ENCODE results near the gene SLC22A23. TPM values are rescaled to one million over a fixed set of nuclear protein-coding genes. Genes with fewer than 3 reads are reported as not detected.

The SLC22A23 gene
- total RNA-seq, 3 donors from 2014 or later: 61.5 to 160 (median 74.7) TPM

- no peak for ATAC-seq
- TF ChIP-seq, protein P1, sequence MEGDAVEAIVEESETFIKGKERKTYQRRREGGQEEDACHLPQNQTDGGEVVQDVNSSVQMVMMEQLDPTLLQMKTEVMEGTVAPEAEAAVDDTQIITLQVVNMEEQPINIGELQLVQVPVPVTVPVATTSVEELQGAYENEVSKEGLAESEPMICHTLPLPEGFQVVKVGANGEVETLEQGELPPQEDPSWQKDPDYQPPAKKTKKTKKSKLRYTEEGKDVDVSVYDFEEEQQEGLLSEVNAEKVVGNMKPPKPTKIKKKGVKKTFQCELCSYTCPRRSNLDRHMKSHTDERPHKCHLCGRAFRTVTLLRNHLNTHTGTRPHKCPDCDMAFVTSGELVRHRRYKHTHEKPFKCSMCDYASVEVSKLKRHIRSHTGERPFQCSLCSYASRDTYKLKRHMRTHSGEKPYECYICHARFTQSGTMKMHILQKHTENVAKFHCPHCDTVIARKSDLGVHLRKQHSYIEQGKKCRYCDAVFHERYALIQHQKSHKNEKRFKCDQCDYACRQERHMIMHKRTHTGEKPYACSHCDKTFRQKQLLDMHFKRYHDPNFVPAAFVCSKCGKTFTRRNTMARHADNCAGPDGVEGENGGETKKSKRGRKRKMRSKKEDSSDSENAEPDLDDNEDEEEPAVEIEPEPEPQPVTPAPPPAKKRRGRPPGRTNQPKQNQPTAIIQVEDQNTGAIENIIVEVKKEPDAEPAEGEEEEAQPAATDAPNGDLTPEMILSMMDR (IDR thresholded peaks at IDR 0.05): no peak
- intact Hi-C loops (cut with DNase I, micrococcal nuclease): no loop called here
Observed at GRCh38 chr6:3432416-3432815, 24.4 kb downstream of the SLC22A23 start.

GRCh38 chr6:3431994-3432393 lies 24.9 kb downstream of the SLC22A23 start:
- TF ChIP-seq, protein P1 (IDR thresholded peaks at IDR 0.05): no peak

More at GRCh38 chr6:3432416-3432815, 24.4 kb downstream of the SLC22A23 start:
- Histone ChIP-seq H3K36me3 (ENCODE audit: low read depth) (no peaks in the 10 kb centered on the region), H3K4me1 (ENCODE audit: low read depth) (peaks cover 9% of the 10 kb centered on the region), H3K4me3 (no peak overlapping the region), H3K9me3 (no peaks in the 10 kb centered on the region)
- DNase-seq: no peak

DNA sequence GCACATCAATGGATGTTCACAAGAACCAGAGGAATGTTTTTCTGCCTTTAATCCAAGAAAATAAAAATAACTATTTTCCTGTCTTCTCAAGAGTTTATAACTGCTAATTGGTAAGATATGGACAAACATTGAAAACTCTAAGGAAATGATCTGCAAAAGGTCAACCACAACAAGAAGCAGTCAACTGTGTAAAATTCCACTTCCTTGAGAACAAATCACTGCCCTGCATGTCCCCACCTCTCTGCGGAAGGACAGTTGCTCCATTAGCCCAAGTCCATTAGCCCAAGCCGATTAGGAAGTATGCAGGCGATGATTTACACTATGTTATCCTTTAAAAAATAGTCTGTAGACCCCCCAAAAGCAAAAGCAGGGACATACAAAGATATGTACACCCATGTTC lies 27.6 kb downstream of the SLC22A23 start:
- no peak overlapping the region for H3K4me3 ChIP-seq
- no peak for DNase-seq
- H3K4me1 ChIP-seq (ENCODE audit: low read depth): peaks cover 9% of the 10 kb centered on the region
- intact Hi-C loops (cut with DNase I, micrococcal nuclease): no loop called here
- no peaks in the 10 kb centered on the region for H3K36me3 ChIP-seq (ENCODE audit: low read depth)
- TF ChIP-seq, protein P1 (IDR thresholded peaks at IDR 0.05): no peak
- ATAC-seq: no peak
- no peaks in the 10 kb centered on the region for H3K9me3 ChIP-seq

More at GRCh38 chr6:3431994-3432393, 24.9 kb downstream of the SLC22A23 start:
- intact Hi-C loops (cut with DNase I, micrococcal nuclease): no loop called here
- ATAC-seq: no peak
- H3K4me1 ChIP-seq (ENCODE audit: low read depth): peaks cover 9% of the 10 kb centered on the region
- DNase-seq: no peak
- no peaks in the 10 kb centered on the region for H3K9me3 ChIP-seq
- H3K4me3 ChIP-seq: no peak overlapping the region
- H3K36me3 ChIP-seq (ENCODE audit: low read depth): no peaks in the 10 kb centered on the region

DNA sequence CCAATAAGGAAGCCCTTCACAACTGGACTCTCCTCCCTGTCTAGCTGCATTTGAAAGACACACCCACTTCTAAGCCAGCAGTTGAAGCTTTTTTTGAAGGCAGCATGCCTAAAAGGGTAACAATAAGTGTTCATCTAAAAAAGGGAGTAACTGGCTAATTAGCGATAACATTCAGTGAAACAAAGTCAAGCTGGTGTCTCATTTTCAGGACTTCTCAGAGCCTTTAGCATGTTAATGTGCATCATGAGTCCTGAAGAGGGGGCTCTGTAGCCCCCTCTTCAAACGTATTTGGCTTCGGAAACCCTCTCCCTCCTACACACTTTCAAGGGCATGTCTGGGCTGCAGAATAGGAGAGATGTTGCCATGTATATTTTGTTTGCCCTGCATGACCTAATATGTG lies 28.1 kb downstream of the SLC22A23 start:
- intact Hi-C loops (cut with DNase I, micrococcal nuclease): no loop called here
- no peak for DNase-seq
- TF ChIP-seq, protein P1 (IDR thresholded peaks at IDR 0.05): no peak

DNA sequence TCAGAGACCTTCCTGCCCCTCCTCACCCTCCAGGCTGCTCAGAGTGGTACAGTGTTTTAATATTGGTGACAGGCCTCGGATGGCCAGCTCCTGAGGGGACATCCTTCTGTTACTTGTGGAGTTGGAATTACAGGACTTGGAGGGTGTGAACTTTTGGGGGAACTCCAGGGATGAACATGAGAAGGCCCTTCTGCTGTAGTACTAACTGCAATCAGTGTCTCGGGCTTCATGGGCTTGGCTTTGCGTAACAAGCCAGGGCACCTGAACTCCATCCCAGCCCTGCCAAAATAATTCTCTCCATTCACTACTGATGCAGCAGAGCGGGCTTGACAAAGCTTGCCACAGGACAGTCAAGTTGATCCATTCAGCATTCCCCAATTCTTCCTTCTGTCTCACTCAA lies 28.6 kb downstream of the SLC22A23 start:
- TF ChIP-seq, protein P1 (IDR thresholded peaks at IDR 0.05): no peak
- ATAC-seq (no peak), DNase-seq (no peak)
- H3K4me3 ChIP-seq: no peak overlapping the region
- no peaks in the 10 kb centered on the region for H3K9me3 ChIP-seq
- no peaks in the 10 kb centered on the region for H3K36me3 ChIP-seq (ENCODE audit: low read depth)
- intact Hi-C loops (cut with DNase I, micrococcal nuclease): no loop called here
- peaks cover 9% of the 10 kb centered on the region for H3K4me1 ChIP-seq (ENCODE audit: low read depth)

More for the DNA sequence above, 28.1 kb downstream of the SLC22A23 start:
- no peaks in the 10 kb centered on the region for H3K36me3 ChIP-seq (ENCODE audit: low read depth)
- no peak for ATAC-seq
- no peak overlapping the region for H3K4me3 ChIP-seq
- no peaks in the 10 kb centered on the region for H3K9me3 ChIP-seq
- H3K4me1 ChIP-seq (ENCODE audit: low read depth): peaks cover 9% of the 10 kb centered on the region

GRCh38 chr6:3427687-3428085 lies 29.2 kb downstream of the SLC22A23 start:
- Histone ChIP-seq H3K4me3 (no peak overlapping the region), H3K4me1 (ENCODE audit: low read depth) (peaks cover 9% of the 10 kb centered on the region), H3K9me3 (no peaks in the 10 kb centered on the region), H3K36me3 (ENCODE audit: low read depth) (no peaks in the 10 kb centered on the region)
- ATAC-seq: peak; percentile 77
- peak; percentile 62 to 65 (median 65) for DNase-seq
- TF ChIP-seq, protein P1 (IDR thresholded peaks at IDR 0.05): no peak
- intact Hi-C loops (cut with DNase I, micrococcal nuclease): no loop called here

Measured in mucosa of descending colon (tissue), 3 donors.